Adipocyte (in vitro differentiated cells): ENCODE measurements around the gene PARVB.
"Not testable (repeated sequence)": the region's sequence is repeated elsewhere in the genome, so short reads cannot be mapped to it uniquely, and the experiment has no call there.

ENCODE experiments used
- DNase-seq: peaks from one replicate; pipeline ENCODE4 v3.0.0-alpha.2; 2015; ENCODE audit warnings: low read depth
- H3K27me3 ChIP-seq: replicated peaks from 2 replicates; pipeline ENCODE4 v1.7.0; 2013; ENCODE audit warnings: mild to moderate bottlenecking, low read length, moderate library complexity; ENCODE audit not compliant: control insufficient read depth, insufficient read depth
- H3K36me3 ChIP-seq: 2 replicates; pipeline ENCODE4 v1.7.0; 2013; ENCODE audit warnings: low read length, mild to moderate bottlenecking, moderate library complexity; ENCODE audit not compliant: control insufficient read depth, insufficient read depth, severe bottlenecking
- H3K4me1 ChIP-seq: 2 replicates; pipeline ENCODE4 v1.7.0; 2013; ENCODE audit warnings: mild to moderate bottlenecking, low read length, moderate library complexity; ENCODE audit not compliant: control insufficient read depth, insufficient read depth
- H3K4me3 ChIP-seq: 2 replicates; pipeline ENCODE4 v1.7.0; 2013; ENCODE audit warnings: mild to moderate bottlenecking, low read length, moderate library complexity
- H3K9ac ChIP-seq: 2 replicates; pipeline ENCODE4 v1.7.0; 2013; ENCODE audit warnings: mild to moderate bottlenecking, low read length, moderate library complexity
- H3K9me3 ChIP-seq: 2 replicates; pipeline ENCODE4 v1.7.0; 2013; ENCODE audit warnings: mild to moderate bottlenecking, low read length, moderate library complexity; ENCODE audit not compliant: control insufficient read depth

Gene PARVB

DNA sequence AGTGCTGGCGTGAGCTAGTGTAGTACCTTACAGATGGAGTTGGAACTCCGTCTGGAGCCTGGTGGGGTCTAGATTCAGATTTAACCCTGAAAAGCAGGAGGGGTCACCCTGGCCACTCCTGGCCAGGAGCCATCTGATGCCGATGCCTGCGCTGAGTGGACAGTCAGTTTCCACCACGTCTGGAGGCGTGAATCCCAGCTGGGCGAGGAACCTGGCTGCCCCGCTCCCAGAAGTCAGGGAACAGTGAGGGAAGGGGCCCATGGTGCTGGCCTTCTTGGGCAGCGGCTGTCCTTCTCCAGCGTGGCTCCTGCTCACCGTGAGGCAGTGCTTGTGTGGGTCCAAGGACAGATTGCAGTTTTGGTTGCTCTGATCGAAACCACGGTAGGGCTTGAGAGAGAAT lies 76.3 kb downstream of the PARVB start:
- DNase-seq = no peak
- Histone ChIP-seq H3K9ac (no peak overlapping the region), H3K4me1 (no peaks in the 10 kb centered on the region), H3K9me3 (peaks cover 4% of the 10 kb centered on the region), H3K27me3 (no peaks in the 10 kb centered on the region), H3K4me3 (no peak overlapping the region), H3K36me3 (peaks cover 45% of the 10 kb centered on the region)

DNA sequence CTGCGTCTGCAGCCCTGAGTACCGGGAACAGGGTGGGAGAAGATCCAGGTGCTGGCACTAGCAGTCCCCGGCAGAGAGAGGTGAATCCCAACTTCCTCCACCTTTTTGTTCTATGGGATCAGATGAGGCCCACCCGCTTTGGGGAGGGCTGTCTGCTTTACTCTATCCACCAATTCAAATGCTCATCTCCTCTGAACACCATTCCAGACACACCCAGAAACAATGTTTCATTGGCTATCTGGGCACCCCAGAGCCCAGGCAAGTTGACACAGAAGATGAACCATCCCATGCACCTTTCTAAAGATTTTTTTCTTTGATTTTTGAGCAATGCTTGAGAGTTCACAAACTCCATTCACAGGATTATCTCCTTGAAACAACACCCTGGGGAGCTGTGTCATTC lies 78.0 kb downstream of the PARVB start:
- no peak for DNase-seq
- Histone ChIP-seq H3K9ac (no peak overlapping the region), H3K9me3 (peaks cover 4% of the 10 kb centered on the region)

DNA sequence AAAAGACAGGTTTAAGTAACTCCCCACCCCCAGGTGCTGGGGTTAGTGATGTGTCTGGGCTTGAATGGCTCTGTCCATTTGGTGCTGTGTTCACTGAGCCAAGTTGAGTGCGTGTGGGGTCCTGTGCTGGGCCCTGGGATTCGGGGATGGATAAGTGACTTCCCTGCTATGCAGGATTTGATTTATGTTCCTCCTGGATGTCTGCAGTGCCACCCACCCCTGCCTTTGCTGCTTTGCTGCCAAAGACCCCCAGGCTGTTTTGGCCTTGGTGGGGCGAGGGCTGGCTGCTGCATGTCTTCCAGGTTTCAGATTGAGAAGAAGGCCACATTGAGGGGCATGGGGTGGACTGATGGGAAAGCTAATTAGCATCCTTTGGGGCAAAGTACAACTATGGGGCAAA lies 78.8 kb downstream of the PARVB start:
- H3K27me3 ChIP-seq = no peaks in the 10 kb centered on the region
- peaks cover 4% of the 10 kb centered on the region for H3K9me3 ChIP-seq
- no peak overlapping the region for H3K9ac ChIP-seq
- no peak overlapping the region for H3K4me3 ChIP-seq
- DNase-seq = no peak
- H3K4me1 ChIP-seq = no peaks in the 10 kb centered on the region
- peaks cover 30% of the 10 kb centered on the region for H3K36me3 ChIP-seq

More for the DNA sequence above, 78.0 kb downstream of the PARVB start:
- peaks cover 34% of the 10 kb centered on the region for H3K36me3 ChIP-seq
- no peak overlapping the region for H3K4me3 ChIP-seq
- H3K27me3 ChIP-seq = no peaks in the 10 kb centered on the region
- H3K4me1 ChIP-seq = no peaks in the 10 kb centered on the region

DNA sequence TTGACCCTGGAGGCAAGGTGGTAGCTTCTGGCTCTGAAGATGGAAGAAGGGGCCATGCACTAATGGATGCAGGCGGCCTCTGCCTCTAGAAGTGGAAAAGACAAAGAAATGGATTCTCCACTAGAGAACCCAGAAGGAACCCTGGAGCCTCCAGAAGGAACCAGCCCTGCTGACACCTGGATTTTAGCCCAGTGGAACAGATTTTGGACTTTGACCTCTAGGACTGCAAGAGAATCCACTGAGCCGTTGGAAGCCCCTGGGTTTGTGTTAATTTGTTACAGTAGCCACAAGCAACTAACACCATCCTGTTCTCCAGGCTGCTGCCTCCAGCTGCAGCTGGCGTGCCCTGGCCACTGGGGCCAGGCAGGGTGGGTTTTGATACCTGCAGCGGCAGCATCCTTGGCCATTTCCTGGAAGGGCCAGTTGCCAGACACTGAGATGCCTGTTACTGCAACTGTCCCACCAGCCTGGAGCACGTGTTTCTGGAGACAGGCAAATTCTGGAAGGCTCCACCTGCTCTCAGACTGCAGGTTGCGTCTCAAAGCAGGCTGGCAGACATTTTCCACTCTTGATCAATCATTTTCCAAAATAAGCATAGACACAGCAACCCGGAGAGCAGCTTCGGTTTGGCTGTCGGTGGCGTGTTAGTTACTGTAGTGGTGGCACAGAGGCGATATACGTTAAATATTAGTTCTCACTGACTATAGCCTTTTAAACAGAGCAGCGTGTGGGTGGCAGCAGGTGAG lies 79.8 kb downstream of the PARVB start:
- DNase-seq = no peak
- H3K36me3 ChIP-seq = peaks cover 30% of the 10 kb centered on the region
- peaks cover 4% of the 10 kb centered on the region for H3K9me3 ChIP-seq
- no peaks in the 10 kb centered on the region for H3K4me1 ChIP-seq
- no peaks in the 10 kb centered on the region for H3K27me3 ChIP-seq
- no peak overlapping the region for H3K4me3 ChIP-seq
- no peak overlapping the region for H3K9ac ChIP-seq

DNA sequence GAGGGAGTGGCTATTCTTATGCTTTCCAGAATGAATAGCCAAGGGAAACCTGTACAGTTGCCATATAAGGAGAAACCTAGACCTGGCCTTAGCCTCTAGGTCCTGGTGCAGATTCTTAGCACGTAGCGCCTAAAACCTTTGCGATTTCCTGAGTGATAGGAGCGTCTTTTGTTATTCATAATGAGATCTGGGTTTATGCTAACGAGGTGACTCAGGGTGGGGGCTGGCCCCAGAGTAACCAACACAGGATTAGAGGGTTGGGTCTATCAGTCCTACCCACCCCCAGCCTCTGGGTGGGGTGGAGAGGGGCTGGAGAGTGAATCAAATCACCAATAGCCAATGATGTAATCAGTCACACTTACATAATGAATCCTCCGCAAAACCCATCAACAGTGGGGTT lies 83.2 kb downstream of the PARVB start:
- H3K36me3 ChIP-seq = peaks cover 25% of the 10 kb centered on the region
- H3K9me3 ChIP-seq = no peaks in the 10 kb centered on the region
- DNase-seq = no peak
- H3K9ac ChIP-seq = no peak overlapping the region
- H3K4me1 ChIP-seq = no peaks in the 10 kb centered on the region
- no peak overlapping the region for H3K4me3 ChIP-seq
- H3K27me3 ChIP-seq = no peaks in the 10 kb centered on the region

DNA sequence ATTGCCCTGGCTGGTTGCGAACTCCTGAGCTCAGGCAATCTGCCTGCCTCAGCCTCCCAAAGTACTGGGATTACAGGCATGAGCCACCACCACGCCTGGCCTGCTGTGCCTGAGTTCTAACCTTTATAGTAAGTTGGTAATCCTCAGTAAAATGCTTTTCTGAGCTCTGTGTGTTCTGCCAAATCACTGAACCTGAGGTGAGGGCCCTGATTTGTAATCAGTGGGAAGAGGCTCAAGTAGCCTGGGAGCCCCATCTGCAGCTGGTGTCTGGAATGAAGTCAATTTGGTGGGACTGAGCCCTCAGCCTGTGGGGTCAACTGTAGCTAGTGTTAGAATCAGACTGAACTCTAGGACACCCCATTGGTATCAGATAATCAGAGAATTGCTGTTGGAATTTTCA lies 84.0 kb downstream of the PARVB start:
- Histone ChIP-seq H3K9ac (no peak overlapping the region), H3K4me3 (no peak overlapping the region), H3K4me1 (no peaks in the 10 kb centered on the region), H3K27me3 (no peaks in the 10 kb centered on the region), H3K9me3 (no peaks in the 10 kb centered on the region), H3K36me3 (peaks cover 23% of the 10 kb centered on the region)
- DNase-seq = no peak

DNA sequence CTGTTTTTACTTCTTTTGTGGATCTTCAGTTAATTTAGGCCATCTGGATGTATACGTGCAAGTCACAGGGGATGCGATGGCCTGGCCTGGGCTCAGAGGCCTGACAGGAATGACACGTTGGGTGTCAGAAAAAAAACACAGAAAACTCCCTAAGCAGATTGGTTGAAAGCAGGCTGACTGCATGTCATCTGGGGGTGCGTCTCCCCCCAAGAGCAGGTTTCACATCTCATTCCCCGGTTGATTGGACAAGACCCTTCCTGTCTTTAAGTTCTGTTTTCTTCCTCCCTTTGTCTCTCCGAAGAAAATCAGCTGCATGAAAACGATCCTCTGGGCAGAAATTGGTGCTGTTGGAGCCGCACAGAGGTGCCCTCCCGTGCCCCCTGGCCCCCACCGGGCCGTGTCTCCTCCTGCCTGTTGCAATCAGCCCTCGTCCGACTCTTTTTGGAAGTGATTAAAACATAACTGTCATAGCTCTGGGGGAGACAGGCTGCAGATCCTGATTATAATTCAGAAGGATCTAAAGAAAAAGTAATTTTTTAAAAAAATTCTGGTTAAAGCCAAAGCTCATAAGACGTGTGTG lies 84.8 kb downstream of the PARVB start:
- H3K4me1 ChIP-seq = no peaks in the 10 kb centered on the region
- no peaks in the 10 kb centered on the region for H3K9me3 ChIP-seq
- no peak overlapping the region for H3K4me3 ChIP-seq
- no peaks in the 10 kb centered on the region for H3K27me3 ChIP-seq
- no peak overlapping the region for H3K9ac ChIP-seq
- peaks cover 16% of the 10 kb centered on the region for H3K36me3 ChIP-seq
- peak; percentile 18 for DNase-seq

DNA sequence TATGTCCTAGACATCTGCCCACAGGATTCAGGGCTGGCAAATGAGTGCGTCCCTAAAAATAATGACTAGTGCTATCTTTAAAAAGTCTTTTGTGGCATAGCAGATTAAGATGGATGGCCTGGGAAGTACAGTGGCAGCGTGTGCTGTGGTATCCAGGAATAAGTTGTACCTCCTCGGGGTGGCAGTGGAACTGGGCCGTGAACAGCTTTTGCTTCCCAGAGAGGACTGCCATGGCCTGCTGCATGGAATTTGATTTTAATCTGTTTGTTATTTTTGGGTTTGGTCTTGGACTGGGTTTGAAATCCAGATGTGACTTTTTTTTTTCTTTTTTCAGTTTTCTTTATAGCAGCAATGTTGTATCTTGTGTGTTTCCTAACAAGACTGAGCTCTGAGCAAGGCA lies 85.3 kb downstream of the PARVB start:
- H3K9me3 ChIP-seq = no peaks in the 10 kb centered on the region
- H3K36me3 ChIP-seq = peaks cover 11% of the 10 kb centered on the region
- H3K4me1 ChIP-seq = no peaks in the 10 kb centered on the region
- no peak overlapping the region for H3K4me3 ChIP-seq
- H3K27me3 ChIP-seq = no peaks in the 10 kb centered on the region
- H3K9ac ChIP-seq = no peak overlapping the region
- DNase-seq = peak; percentile 54

DNA sequence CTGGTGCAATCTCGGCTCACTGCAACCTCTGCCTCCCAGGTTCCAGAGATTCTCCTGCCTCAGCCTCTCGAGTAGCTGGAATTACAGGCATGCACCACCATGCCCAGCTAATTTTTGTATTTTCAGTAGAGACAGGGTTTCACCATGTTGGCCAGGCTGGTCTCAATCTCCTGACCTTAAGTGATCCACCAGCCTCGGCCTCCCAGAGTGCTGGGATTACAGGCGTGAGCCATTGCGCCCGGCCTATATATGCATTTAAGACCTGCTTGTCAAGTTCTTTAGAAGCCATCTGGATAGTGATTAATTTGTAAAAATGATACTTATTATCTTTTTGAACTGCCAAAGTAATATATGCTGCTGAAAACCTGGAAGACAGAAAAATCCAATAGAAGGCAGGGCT lies 86.6 kb downstream of the PARVB start:
- H3K27me3 ChIP-seq, H3K4me3 ChIP-seq, DNase-seq, H3K36me3 ChIP-seq, H3K9me3 ChIP-seq, H3K9ac ChIP-seq, H3K4me1 ChIP-seq: not testable (repeated sequence)

DNA sequence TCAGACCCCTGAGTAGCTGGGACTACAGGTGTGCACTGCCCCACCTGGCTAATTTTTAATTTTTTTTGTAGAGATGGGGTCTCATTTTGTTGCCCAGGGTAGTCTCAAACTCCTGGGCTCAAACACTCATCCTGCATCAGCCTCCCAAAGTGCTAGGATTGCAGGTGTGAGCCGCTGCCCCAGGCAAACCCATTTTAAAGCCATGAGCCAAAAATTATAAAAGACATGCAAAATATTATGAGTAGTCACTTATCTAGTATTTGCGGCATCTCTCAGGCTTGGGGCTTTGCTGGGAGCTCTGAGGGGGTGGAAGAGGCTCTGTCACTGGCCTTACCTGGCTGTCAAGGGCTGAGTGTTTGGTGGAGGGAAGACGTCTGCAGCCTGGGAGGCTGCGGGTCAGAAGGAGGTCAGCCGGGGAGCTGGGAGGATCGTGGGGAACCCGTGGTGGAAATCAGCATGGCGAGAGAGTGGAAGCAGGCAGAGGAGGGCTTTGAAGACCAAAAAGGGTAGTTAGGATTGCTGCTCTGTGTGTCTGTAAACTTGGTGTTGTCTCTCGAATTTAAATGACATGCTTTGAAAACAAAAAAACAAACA lies 87.6 kb downstream of the PARVB start:
- H3K27me3 ChIP-seq = no peaks in the 10 kb centered on the region
- H3K4me3 ChIP-seq = no peak overlapping the region
- H3K36me3 ChIP-seq = no peaks in the 10 kb centered on the region
- H3K4me1 ChIP-seq = no peaks in the 10 kb centered on the region
- H3K9ac ChIP-seq = no peak overlapping the region
- DNase-seq = no peak
- H3K9me3 ChIP-seq = no peaks in the 10 kb centered on the region

DNA sequence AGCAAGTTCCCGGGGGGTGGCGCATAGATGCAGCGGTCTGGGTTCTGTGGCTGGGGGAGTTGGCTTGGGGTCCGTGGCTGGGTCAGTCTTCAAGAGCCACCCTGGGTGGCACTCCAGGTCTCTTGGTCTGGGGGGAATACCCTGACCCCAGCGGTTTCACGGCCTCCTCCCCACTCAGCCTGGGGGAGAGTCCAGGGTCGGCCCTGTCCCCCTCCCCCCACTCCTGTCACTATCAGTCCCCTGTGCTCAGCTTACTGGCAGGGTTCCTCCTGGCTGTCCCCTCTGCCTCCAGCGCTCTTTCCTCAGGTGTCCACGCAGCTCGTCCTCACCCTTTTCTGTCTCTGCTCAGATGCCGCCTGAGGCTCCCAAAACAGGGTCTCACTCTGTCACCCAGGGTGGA lies 88.1 kb downstream of the PARVB start:
- Histone ChIP-seq H3K4me3 (no peak overlapping the region), H3K9me3 (no peaks in the 10 kb centered on the region), H3K4me1 (no peaks in the 10 kb centered on the region), H3K36me3 (no peaks in the 10 kb centered on the region), H3K9ac (no peak overlapping the region), H3K27me3 (no peaks in the 10 kb centered on the region)
- no peak for DNase-seq
